Hepatocyte (in vitro differentiated cells): ENCODE measurements around the gene LIN52. TPM values are rescaled to one million over a fixed set of nuclear protein-coding genes. Genes with fewer than 3 reads are reported as not detected.

Experiments
- DNase-seq: peaks from one replicate; pipeline ENCODE4 v3.0.0-alpha.2; 2016; ENCODE audit warnings: low spot score
- H2AFZ ChIP-seq: fragments of 200-600 bp; sonication (generic); 2 replicates; pipeline ENCODE4 v1.6.0; 2016; ENCODE audit warnings: antibody characterized with exemption, mild to moderate bottlenecking
- H3K27ac ChIP-seq: fragments of 200-600 bp; sonication (generic); 2 replicates; pipeline ENCODE4 v1.5.1; 2016; ENCODE audit warnings: mild to moderate bottlenecking
- H3K27me3 ChIP-seq: fragments of 200-600 bp; sonication (generic); 2 replicates; pipeline ENCODE4 v1.6.1; 2016
- H3K36me3 ChIP-seq: fragments of 200-600 bp; sonication (generic); replicated peaks from 2 replicates; pipeline ENCODE4 v1.5.1; 2016; ENCODE audit warnings: low read depth; ENCODE audit not compliant: insufficient read depth
- H3K4me1 ChIP-seq: fragments of 200-600 bp; sonication (generic); 2 replicates; pipeline ENCODE4 v1.5.1; 2016; ENCODE audit warnings: mild to moderate bottlenecking, moderate library complexity; ENCODE audit not compliant: insufficient read depth
- H3K4me2 ChIP-seq: fragments of 200-600 bp; sonication (generic); 2 replicates; pipeline ENCODE4 v1.6.0; 2016
- H3K4me3 ChIP-seq: fragments of 200-600 bp; sonication (generic); 2 replicates; pipeline ENCODE4 v1.5.1; 2016; ENCODE audit warnings: mild to moderate bottlenecking
- H3K79me2 ChIP-seq: fragments of 200-600 bp; sonication (generic); 2 replicates; pipeline ENCODE4 v1.6.0; 2017; ENCODE audit warnings: mild to moderate bottlenecking
- H3K9me2 ChIP-seq: fragments of 200-600 bp; sonication (generic); replicated peaks from 2 replicates; pipeline ENCODE4 v1.6.0; 2017; ENCODE audit warnings: mild to moderate bottlenecking; ENCODE audit not compliant: insufficient read depth
- H3K9me3 ChIP-seq: fragments of 200-600 bp; sonication (generic); 2 replicates; pipeline ENCODE4 v1.5.1; 2016; ENCODE audit warnings: low read depth, mild to moderate bottlenecking
- H4K20me1 ChIP-seq: fragments of 200-600 bp; sonication (generic); 2 replicates; pipeline ENCODE4 v1.6.0; 2016; ENCODE audit warnings: mild to moderate bottlenecking; ENCODE audit not compliant: insufficient read depth, poor library complexity, severe bottlenecking
- CTCF ChIP-seq: fragments of 200-600 bp; sonication (generic); IDR thresholded peaks from 2 replicates; pipeline ENCODE4 v1.5.1; 2016; ENCODE audit warnings: antibody characterized with exemption, mild to moderate bottlenecking; ENCODE audit not compliant: poor library complexity
- EZH2 ChIP-seq: fragments of 200-600 bp; sonication (generic); IDR thresholded peaks from 2 replicates; pipeline ENCODE4 v1.6.1; 2016; ENCODE audit warnings: antibody characterized with exemption, mild to moderate bottlenecking, borderline replicate concordance
- EZH2phosphoT487 ChIP-seq: fragments of 200-600 bp; sonication (generic); IDR thresholded peaks from one replicate; pipeline ENCODE4 v1.6.1; 2018; ENCODE audit warnings: antibody characterized with exemption, mild to moderate bottlenecking, low read depth, moderate library complexity; ENCODE audit not compliant: unreplicated experiment, severe bottlenecking
- WGBS: methylation state at CpG from one replicate; pipeline ENCODE4 v1.1.6; 2016; ENCODE audit warnings: low lambda C conversion rate; ENCODE audit errors: missing lambda C conversion rate; 5-methylcytosine and 5-hydroxymethylcytosine counted together
- polyA plus RNA-seq: library from polyadenylated mRNA; unstranded; fragments of >200 nt; fragmentation: Nextera tagmentation; extraction: Ambion mirVana; gene quantifications from 2 replicates; pipeline ENCODE4 v1.2.1, GENCODE V29; 2016
- total RNA-seq: library from RNA; depleted of rRNA; stranded (reverse); fragments of >200 nt; gene quantifications from 2 replicates; pipeline ENCODE4 v1.2.3, GENCODE V29; 2014

Gene LIN52
- total and polyA plus RNA-seq, 2 experiments from 2014 or later = 13.5 to 14.4 TPM

- Histone ChIP-seq H2AFZ (no peak overlapping the region), H3K9me3 (no peaks in the 10 kb centered on the region), H3K36me3 (no peaks in the 10 kb centered on the region), H3K4me1 (no peaks in the 10 kb centered on the region), H3K79me2 (no peaks in the 10 kb centered on the region), H3K27ac (peak overlapping the region; percentile 20), H3K4me3 (no peak overlapping the region), H4K20me1 (no peaks in the 10 kb centered on the region), H3K4me2 (no peak overlapping the region), H3K27me3 (no peaks in the 10 kb centered on the region), H3K9me2 (no peaks in the 10 kb centered on the region)
- WGBS = 100% methylated on average over 2 of the region's 2 CpGs
- no peak for DNase-seq
- no peak for TF ChIP-seq CTCF
- no peak for TF ChIP-seq EZH2phosphoT487
- no peak for TF ChIP-seq EZH2
Measured at GRCh38 chr14:74062809-74063150, 22.0 kb upstream of the LIN52 start.

DNA sequence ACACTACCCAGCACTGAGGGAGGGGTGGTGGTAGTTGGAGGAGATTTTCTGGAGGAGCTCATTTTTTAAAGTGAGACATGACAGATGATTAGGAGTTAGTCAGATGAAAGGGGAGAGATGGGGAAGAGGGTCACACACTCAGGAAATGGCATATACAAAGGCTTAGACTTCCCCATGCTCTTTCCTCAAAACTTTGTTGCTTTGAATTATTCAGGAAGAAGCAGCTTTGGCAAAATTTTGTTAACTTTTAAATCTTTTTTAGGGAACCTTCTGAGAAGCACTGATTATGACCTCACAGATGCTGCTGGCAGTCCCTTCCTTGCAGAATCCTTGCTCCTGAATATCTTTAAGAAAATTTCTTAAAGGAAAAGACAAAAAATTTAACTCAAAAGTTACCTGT, 20.3 kb upstream of the LIN52 start:
- no peaks in the 10 kb centered on the region for H3K4me1 ChIP-seq
- H3K9me3 ChIP-seq = no peaks in the 10 kb centered on the region
- no peak overlapping the region for H3K4me3 ChIP-seq
- H3K36me3 ChIP-seq = no peaks in the 10 kb centered on the region
- H3K4me2 ChIP-seq = no peak overlapping the region
- H3K27ac ChIP-seq = no peak overlapping the region
- TF ChIP-seq EZH2phosphoT487 = no peak
- no peak for TF ChIP-seq EZH2
- TF ChIP-seq CTCF = no peak
- H3K27me3 ChIP-seq = no peaks in the 10 kb centered on the region
- DNase-seq = no peak
- no peaks in the 10 kb centered on the region for H3K79me2 ChIP-seq
- H3K9me2 ChIP-seq = no peaks in the 10 kb centered on the region
- H2AFZ ChIP-seq = no peak overlapping the region
- H4K20me1 ChIP-seq = no peaks in the 10 kb centered on the region

GRCh38 chr14:74064883-74065282, 19.9 kb upstream of the LIN52 start:
- H3K36me3 ChIP-seq = no peaks in the 10 kb centered on the region
- no peak overlapping the region for H3K4me2 ChIP-seq
- 91% methylated on average over 3 of the region's 3 CpGs for WGBS
- no peaks in the 10 kb centered on the region for H3K9me3 ChIP-seq
- H3K79me2 ChIP-seq = no peaks in the 10 kb centered on the region
- TF ChIP-seq CTCF (no peak), EZH2phosphoT487 (no peak), EZH2 (no peak)
- H2AFZ ChIP-seq = no peak overlapping the region
- no peaks in the 10 kb centered on the region for H3K27me3 ChIP-seq
- DNase-seq = no peak
- H3K9me2 ChIP-seq = no peaks in the 10 kb centered on the region
- no peak overlapping the region for H3K27ac ChIP-seq
- no peaks in the 10 kb centered on the region for H4K20me1 ChIP-seq
- H3K4me1 ChIP-seq = no peaks in the 10 kb centered on the region
- H3K4me3 ChIP-seq = no peak overlapping the region
